22Rv1 (cell line): ENCODE results near the gene EFEMP1.

ENCODE experiments used
- ZFX ChIP-seq: fragments of 450-650 bp; IDR thresholded peaks from 2 replicates; pipeline ENCODE4 v1.6.1; 2017; ENCODE audit warnings: antibody characterized with exemption, borderline replicate concordance
- TF ChIP-seq, protein P1 (sequence below): fragments of 450-650 bp; IDR thresholded peaks from 2 replicates; pipeline ENCODE4 v1.5.1; 2017; ENCODE audit warnings: mild to moderate bottlenecking

DNA sequence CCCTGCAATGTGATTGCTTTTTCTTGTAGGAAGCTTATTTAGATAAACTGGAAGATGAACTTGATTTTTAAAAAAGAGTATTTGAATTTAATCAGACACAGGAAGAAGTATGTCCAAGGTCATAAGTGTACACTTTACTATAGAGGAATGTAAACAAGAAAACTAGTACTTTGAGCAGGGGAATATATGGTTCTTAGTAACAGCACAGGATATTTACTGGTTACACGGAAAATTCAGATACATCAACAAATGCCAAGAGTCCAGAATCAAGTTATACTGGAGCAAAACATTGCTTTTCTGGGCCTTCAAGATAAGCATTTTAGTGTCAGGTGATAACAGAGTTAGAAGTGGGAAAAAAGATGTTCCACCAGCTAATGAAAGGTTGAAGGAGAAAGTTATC lies 75.5 kb downstream of the EFEMP1 start:
- TF ChIP-seq, protein P1, sequence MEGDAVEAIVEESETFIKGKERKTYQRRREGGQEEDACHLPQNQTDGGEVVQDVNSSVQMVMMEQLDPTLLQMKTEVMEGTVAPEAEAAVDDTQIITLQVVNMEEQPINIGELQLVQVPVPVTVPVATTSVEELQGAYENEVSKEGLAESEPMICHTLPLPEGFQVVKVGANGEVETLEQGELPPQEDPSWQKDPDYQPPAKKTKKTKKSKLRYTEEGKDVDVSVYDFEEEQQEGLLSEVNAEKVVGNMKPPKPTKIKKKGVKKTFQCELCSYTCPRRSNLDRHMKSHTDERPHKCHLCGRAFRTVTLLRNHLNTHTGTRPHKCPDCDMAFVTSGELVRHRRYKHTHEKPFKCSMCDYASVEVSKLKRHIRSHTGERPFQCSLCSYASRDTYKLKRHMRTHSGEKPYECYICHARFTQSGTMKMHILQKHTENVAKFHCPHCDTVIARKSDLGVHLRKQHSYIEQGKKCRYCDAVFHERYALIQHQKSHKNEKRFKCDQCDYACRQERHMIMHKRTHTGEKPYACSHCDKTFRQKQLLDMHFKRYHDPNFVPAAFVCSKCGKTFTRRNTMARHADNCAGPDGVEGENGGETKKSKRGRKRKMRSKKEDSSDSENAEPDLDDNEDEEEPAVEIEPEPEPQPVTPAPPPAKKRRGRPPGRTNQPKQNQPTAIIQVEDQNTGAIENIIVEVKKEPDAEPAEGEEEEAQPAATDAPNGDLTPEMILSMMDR = no peak
- TF ChIP-seq ZFX = no peak
